Skeletal muscle satellite cell (primary cell): ENCODE data around the gene HCRT.
"Not testable (repeated sequence)": the region's sequence is repeated elsewhere in the genome, so short reads cannot be mapped to it uniquely, and the experiment has no call there.

ENCODE experiments used
- H3K27me3 ChIP-seq: 2 replicates; pipeline ENCODE4 v1.7.0; 2013; ENCODE audit warnings: low read length; ENCODE audit not compliant: control insufficient read depth, insufficient read depth
- H3K36me3 ChIP-seq: 2 replicates; pipeline ENCODE4 v1.7.0; 2013; ENCODE audit warnings: mild to moderate bottlenecking, control low read depth, low read length; ENCODE audit not compliant: insufficient read depth
- H3K4me1 ChIP-seq: 2 replicates; pipeline ENCODE4 v1.7.0; 2013; ENCODE audit warnings: low read length; ENCODE audit not compliant: control insufficient read depth, insufficient read depth
- H3K4me2 ChIP-seq: 2 replicates; pipeline ENCODE4 v1.7.0; 2013; ENCODE audit warnings: mild to moderate bottlenecking, low read length
- H3K4me3 ChIP-seq: 2 replicates; pipeline ENCODE4 v1.7.0; 2013; ENCODE audit warnings: low read length
- H3K9ac ChIP-seq: 2 replicates; pipeline ENCODE4 v1.7.0; 2013; ENCODE audit warnings: mild to moderate bottlenecking, low read depth, low read length, moderate library complexity
- H3K9me3 ChIP-seq: replicated peaks from 2 replicates; pipeline ENCODE4 v1.7.0; 2013; ENCODE audit warnings: mild to moderate bottlenecking, control low read depth, low read length

Gene HCRT

GRCh38 chr17:42193969-42194899, 9.0 kb upstream of the HCRT start, which contains the start of gene GHDC:
TSS of gene GHDC (minus strand) at chr17:42194494. CDS start at chr17:42193581, 913 bp downstream.
- Histone ChIP-seq H3K9ac (peak within 1 kb of the TSS; percentile 81), H3K27me3 (no peaks in the 10 kb centered on the region), H3K4me2 (peak within 1 kb of the TSS; percentile 95), H3K4me3 (peak within 1 kb of the TSS; percentile 89), H3K36me3 (no peaks in the 10 kb centered on the region), H3K4me1 (peaks cover 15% of the 10 kb centered on the region), H3K9me3 (no peaks in the 10 kb centered on the region)

GRCh38 chr17:42193216-42193968, 8.1 kb upstream of the HCRT start:
- Histone ChIP-seq H3K9ac (peak overlapping the region; percentile 81), H3K4me3 (peak overlapping the region; percentile 89), H3K27me3 (no peaks in the 10 kb centered on the region), H3K4me1 (peaks cover 15% of the 10 kb centered on the region), H3K36me3 (no peaks in the 10 kb centered on the region), H3K9me3 (no peaks in the 10 kb centered on the region), H3K4me2 (peak overlapping the region; percentile 95)

DNA sequence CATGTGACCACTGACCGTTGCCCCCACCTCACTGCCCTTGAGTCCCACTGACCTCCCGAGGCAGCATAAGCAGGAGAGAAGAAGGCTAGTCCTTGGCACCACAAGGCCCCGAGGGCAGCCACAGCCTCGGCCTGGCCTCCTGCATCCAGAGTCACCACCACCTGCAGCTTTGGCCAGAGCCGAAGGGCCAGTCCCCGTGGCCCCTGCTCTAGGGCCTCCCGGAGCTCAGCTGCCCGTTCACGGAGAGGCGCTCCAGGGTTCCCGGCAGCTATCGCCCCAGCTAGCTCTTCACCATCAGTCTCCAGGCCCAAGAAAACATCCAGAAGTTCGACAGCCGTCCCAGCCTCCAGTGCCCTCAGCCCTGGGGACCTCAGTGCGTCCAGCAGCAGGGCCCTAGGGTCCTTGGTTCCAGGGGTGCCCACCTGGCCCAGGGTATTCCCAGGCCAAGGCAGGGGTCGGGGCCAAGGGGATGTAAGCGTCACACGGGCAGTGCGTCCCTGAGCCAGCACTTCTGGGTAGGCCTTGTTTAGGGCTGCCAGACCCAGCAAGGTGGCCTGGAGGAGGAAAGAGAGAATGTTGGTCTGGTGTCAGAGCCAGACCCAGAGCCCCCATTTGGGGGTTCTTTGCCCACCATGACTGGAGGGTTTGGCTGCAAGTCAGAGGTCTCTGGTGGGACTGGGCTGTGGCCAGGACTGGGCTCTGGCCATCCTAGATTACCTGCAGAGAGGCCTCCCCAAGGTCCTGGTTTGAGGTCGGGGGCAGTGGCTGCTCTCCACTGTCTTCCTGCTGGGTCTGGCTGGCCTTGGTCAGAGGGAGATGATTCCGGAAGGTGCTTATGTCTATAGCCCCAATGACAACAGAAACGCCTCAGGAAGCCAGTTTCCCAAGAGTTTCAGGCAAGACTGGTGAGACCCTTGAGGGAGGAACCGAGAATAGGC, 7.2 kb upstream of the HCRT start:
- Histone ChIP-seq H3K4me3 (no peak overlapping the region), H3K27me3 (no peaks in the 10 kb centered on the region), H3K9me3 (no peaks in the 10 kb centered on the region), H3K4me1 (peaks cover 15% of the 10 kb centered on the region), H3K4me2 (no peak overlapping the region), H3K9ac (no peak overlapping the region), H3K36me3 (no peaks in the 10 kb centered on the region)

DNA sequence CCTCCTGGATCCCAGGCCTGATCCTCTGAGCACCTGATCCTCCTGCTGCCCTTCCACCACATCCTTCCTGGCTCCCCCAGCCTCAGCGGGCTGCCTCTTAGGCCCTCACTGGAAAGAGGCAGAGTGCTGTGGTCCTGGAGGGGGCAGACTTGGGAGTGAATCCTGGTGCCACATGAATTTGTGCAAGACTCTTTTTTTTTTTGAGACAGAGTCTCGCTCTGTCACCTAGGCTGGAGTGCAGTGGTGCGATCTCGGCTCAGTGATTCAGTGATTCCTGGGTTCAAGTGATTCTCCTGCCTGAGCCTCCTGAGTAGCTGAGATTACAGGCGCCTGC, 6.0 kb upstream of the HCRT start:
- H3K9ac ChIP-seq, result no peak overlapping the region
- H3K9me3 ChIP-seq, result no peaks in the 10 kb centered on the region
- peaks cover 15% of the 10 kb centered on the region for H3K4me1 ChIP-seq
- no peak overlapping the region for H3K4me3 ChIP-seq
- no peak overlapping the region for H3K4me2 ChIP-seq
- H3K36me3 ChIP-seq, result no peaks in the 10 kb centered on the region
- no peaks in the 10 kb centered on the region for H3K27me3 ChIP-seq

DNA sequence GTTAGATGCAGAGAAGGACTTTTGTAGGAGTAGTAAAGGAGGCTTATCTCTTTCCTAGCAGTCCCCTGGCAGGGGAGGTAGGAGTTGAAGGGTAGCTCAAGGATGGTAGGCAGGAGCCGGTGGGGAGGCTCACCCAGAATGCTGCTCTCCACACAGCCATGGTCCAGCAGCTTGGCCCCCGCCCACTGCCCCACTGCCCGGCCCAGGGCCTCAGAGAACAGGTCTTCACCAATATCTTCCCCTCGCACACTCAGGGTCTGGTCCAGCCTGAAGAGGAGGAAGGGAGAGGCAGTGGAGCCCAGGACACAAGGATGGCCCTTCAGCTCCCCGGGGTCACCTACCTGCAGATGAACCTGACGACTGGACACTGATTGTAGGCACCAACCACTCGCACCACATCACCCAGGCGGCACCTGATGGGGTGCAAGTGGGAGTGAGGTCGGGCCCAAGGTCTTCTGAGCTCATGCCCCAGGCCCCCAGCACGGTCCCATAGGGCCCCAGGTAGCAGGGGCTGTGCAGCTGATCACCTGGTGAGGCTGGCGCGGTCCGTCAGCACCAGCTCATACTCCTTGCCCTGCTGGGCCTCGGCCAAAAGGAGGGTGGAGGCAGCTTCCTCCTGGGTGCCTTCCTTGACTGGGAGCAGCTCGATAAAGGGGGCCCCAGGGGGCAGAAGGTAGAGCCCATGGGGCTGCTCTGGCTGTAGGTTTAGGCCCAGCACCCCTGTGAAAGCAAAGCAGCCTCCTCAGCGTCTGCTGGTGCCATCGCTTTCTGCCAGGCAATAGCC, 5.4 kb upstream of the HCRT start:
- Histone ChIP-seq H3K27me3 (no peaks in the 10 kb centered on the region), H3K9me3 (no peaks in the 10 kb centered on the region), H3K4me3 (no peak overlapping the region), H3K4me1 (peaks cover 15% of the 10 kb centered on the region), H3K36me3 (no peaks in the 10 kb centered on the region), H3K9ac (no peak overlapping the region), H3K4me2 (no peak overlapping the region)

DNA sequence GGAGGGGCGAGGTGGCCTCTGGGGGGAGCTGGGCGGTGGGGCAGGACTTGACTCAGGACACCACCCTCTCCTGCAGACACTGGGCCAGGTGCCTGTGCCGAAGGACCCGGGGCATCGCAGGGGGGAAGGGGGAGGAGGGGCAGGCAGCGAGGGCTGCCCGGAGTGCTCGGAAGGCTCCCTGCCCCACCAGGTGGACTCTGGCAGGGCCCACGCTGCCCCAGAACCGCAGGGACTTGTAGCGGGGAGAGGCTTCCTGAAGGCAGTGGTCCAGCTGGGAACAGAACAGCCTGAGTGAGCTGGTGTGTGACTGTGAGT, 4.4 kb upstream of the HCRT start:
- no peaks in the 10 kb centered on the region for H3K9me3 ChIP-seq
- H3K36me3 ChIP-seq, result no peaks in the 10 kb centered on the region
- H3K27me3 ChIP-seq, result no peaks in the 10 kb centered on the region
- H3K4me3 ChIP-seq, result no peak overlapping the region
- no peak overlapping the region for H3K9ac ChIP-seq
- H3K4me2 ChIP-seq, result no peak overlapping the region
- H3K4me1 ChIP-seq, result peaks cover 16% of the 10 kb centered on the region

- H3K27me3 ChIP-seq, result no peaks in the 10 kb centered on the region
These were observed 3.7 kb upstream of the HCRT start for GRCh38 chr17:42188749-42189650.

GRCh38 chr17:42187833-42188232, 2.6 kb upstream of the HCRT start:
- Histone ChIP-seq H3K4me1 (peaks cover 18% of the 10 kb centered on the region), H3K9me3 (no peaks in the 10 kb centered on the region), H3K36me3 (no peaks in the 10 kb centered on the region), H3K4me2 (no peak overlapping the region), H3K9ac (no peak overlapping the region), H3K4me3 (no peak overlapping the region), H3K27me3 (no peaks in the 10 kb centered on the region)

More at GRCh38 chr17:42188749-42189650, 3.7 kb upstream of the HCRT start:
- H3K9me3 ChIP-seq, result no peaks in the 10 kb centered on the region
- no peak overlapping the region for H3K4me3 ChIP-seq
- peaks cover 16% of the 10 kb centered on the region for H3K4me1 ChIP-seq
- no peaks in the 10 kb centered on the region for H3K36me3 ChIP-seq
- H3K9ac ChIP-seq, result no peak overlapping the region
- H3K4me2 ChIP-seq, result no peak overlapping the region

DNA sequence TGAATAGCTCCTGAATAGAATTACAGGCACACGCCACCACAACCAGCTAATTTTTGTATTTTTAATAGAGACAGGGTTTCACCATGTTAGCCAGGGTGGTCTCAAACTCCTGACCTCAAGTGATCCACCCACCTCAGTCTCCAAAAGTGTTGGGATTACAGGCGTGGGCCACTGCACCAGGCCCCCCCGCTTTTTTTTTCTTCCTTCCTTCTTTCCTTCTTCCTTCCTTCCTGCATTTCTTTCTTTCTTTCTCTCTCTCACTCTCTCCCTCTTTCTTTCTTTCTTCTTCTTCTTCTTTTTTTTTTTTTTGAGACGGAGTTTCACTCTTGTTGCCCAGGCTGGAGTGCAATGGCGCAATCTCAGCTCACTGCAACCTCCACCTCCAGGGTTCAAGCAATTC, 939 bp upstream of the HCRT start:
- H3K27me3 ChIP-seq, H3K4me3 ChIP-seq, H3K4me2 ChIP-seq, H3K9me3 ChIP-seq, H3K9ac ChIP-seq, H3K36me3 ChIP-seq: not testable (repeated sequence)
- H3K4me1 ChIP-seq, result peaks cover 23% of the 10 kb centered on the region

GRCh38 chr17:42185621-42185930, 324 bp upstream of the HCRT start:
- Histone ChIP-seq H3K9me3 (no peaks in the 10 kb centered on the region), H3K27me3 (peaks cover 13% of the 10 kb centered on the region), H3K4me2 (no peak overlapping the region), H3K4me1 (peaks cover 27% of the 10 kb centered on the region), H3K4me3 (no peak overlapping the region), H3K36me3 (no peaks in the 10 kb centered on the region), H3K9ac (no peak overlapping the region)
